Kidney tubule cell (primary cell): ENCODE data around the gene TSPAN14.

Experiments
- DNase-seq: peaks from one replicate; pipeline ENCODE4 v3.0.0-alpha.2; 2018; ENCODE audit warnings: low spot score

The TSPAN14 gene

DNA sequence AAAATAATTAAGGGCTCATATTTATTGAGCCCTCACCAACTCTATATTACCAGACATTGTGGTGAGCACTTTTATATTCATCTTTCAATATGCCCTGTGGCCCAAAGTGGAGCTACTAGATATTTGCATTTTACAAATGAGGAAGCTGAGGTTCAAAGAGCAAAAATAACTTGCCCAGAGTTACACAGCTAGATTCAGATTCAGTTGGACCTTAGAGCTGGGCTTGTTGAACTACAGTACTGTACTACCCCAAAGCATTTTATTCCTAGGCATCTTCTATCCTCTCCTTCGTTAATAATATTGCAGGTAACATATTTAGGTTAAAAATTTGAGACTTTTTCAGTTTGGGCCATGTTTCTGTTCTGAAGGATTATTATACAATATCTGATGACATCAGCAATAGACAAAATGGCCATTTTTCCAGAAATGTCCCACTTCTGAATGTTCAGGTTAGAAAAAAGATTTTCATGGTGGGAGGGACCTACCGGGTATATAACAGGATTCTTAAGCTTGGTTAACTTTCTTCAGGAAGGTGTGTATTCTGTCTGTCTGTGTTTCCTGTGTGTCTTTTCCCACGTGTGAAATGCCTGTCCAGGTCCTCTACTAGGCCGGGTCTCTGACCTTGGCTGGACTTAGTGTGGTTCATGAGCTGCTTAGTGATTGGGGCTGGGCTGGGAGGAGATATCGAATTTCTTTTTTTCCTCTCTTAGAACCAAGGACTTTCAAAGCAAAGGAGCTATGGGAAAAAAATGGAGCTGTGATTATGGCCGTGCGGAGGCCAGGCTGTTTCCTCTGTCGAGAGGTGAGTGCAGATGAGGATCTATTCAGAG, 32.2 kb upstream of the TSPAN14 start:
- DNase-seq = no peak

DNA sequence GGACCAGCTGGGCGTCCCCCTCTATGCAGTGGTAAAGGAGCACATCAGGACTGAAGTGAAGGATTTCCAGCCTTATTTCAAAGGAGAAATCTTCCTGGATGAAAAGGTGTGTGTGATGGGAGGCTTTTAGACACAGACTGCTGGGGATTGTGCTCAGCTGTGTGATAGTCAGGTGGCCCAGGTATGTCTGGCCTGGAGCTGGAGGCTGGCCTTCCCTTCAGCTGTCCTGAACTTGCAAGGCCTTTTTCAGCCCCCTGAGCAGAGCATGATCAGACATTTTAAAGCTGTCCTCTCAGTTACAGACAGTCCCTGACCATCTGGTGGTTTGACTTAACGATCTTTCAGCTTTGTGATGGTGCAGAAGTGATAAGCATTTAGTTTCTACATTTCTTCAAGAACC, 28.2 kb upstream of the TSPAN14 start:
- no peak for DNase-seq

- DNase-seq = no peak
Observed at GRCh38 chr10:80427541-80427940, 26.6 kb upstream of the TSPAN14 start.

DNA sequence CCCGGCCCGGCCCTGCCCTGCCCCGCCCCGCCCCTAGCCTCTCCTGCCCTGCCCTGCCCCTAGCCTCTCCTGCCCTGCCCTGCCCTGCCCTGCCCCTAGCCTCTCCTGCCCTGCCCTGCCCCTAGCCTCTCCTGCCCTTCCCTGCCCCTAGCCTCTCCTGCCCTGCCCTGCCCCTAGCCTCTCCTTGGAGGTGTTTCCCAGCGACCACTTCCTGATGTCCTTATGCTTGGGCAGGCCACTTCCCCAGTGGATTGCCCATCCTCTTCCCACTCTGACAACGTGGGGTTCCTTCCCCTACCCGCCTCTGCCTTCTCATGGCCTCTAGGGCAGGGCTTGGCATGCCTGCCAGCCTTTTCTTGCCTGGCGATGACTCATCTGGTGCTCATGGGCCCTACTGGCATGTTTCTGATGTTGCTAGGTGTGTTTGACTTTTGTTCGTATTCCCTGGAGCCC, 24.6 kb upstream of the TSPAN14 start:
- DNase-seq = peak; percentile 89

- DNase-seq = no peak
Observed at GRCh38 chr10:80433134-80433533, 21.0 kb upstream of the TSPAN14 start.

DNA sequence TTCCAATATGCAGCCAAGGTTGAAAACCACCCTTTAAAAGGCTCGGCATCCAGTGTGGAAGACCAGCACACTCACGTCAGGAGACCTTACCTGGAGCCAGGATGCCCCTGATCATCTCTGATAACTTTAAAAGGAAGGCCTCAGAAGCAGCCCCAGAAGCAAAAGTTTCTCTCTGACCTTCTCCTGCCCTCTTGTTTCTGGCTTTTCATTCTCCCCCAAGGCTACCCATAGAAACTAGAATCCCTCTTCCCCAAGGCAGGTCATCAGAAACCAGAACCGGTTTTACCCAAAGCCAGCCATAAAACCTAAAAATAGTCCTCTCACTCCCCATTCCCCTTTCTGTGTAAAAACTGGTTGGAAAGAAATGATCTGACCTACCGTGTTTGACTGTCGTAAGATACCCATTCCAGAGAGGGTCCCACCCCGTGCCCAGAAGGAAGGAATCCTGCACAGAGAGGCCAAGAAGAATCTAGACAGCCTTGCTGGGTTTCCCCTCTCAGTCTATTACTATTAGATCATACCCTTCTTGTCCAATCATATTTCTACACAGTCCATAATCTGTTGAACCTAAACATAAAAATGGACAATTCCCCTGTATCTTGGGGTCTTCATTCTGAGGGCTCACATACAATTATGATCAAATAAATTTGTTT, 17.5 kb upstream of the TSPAN14 start:
- no peak for DNase-seq

DNA sequence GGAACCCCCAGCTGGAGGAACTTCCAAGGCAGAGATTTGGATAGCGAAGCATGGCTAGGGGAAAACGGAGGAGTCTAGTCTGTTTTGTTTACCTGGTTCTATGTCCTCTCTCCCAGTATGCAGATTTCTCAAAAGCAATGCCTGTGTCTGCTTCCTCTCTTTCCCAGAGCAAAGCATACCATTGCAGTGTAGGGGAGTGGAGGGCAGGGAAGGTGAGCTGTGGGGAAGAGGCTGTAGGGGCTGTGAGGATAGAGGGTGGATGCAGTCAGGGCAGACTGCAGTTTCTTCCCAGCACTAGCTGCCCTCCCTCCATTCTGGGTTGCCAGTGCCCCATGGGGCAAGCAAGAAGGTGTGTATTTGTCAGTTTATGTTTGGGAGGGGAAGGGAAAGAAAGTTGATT, 16.9 kb upstream of the TSPAN14 start:
- no peak for DNase-seq

DNA sequence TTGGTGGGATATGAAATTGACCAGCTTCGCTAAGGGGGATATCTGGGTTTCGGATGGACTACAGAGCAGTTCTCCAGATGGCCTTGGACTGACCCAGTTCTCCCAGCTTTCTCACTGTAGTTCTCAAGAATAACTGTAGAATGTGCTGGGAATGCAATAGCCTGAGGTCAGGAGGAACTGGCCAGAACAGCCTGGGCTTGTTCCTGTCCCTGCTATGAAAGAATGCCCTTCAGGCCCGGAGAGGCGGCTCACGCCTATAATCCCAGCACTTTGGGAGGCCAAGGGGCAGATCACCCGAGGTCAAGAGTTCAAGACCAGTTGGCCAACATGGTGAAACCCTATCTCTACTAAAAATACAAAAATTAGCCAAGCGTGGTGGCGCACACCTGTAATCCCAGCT, 12.3 kb upstream of the TSPAN14 start:
- DNase-seq = no peak

DNA sequence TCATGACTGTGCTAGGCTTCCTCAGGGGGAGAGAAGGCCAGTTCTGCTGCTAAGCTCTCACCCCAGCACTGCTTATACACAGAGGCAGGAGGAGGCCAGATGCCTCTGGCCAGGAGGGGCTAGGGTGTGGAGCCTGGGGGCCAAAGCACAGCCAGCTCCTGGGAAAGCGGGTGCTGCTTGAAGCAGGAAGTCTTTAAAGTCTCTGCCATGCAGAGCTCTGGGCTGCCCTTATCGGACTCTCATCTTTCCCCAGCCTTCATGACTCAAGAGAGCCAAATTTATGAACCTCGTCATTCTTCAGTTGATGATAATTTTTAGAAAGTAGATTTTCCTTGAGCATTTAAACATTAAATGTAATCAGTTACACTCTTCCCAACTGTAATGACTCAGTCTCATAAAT, 11.2 kb upstream of the TSPAN14 start:
- DNase-seq = no peak

DNA sequence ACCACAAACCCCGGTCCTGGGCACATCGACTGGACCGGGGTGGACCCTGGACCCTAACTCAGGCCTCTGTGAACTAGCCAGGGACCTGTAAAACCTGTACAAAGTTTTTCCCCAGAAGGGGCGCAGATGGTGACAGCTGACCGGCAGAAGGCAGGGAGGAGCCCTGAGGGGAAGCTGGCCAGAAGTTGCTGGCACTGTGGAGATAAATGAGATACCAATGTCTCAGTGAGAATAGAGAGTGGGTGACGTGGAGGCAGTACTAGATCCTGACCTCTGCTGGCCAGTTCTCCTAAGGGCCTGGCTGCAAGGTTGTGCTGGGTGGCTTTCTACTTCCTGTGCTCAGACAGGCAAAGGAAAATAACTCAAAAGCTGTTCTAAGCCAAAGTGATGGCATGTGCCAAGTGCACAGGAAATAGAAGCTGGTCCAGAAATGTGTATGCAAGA, 10.6 kb upstream of the TSPAN14 start:
- DNase-seq = peak; percentile 66

DNA sequence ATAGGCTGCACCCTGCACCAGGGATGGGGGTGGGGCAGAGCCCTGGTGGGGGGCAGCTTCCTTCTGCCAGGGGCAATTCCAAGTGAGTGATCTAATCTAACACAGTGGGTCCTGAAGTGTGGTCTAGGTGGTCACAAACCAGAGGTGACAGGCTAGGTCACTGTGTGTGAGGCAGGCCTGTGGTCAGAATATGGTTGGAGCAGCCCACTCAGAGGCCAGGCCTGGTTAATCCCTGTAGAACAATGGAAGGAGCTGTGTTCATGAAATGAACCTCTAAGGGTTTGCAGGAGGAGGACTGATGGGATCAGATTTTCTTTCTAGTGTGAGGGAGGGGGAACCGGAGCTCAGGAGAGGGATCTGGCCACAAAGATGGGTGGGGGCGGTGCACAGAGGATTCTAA, 10.0 kb upstream of the TSPAN14 start:
- no peak for DNase-seq

GRCh38 chr10:80444646-80445319, 9.3 kb upstream of the TSPAN14 start:
- DNase-seq = peak; percentile 78

GRCh38 chr10:80447436-80448190, 6.5 kb upstream of the TSPAN14 start:
- DNase-seq = no peak

DNA sequence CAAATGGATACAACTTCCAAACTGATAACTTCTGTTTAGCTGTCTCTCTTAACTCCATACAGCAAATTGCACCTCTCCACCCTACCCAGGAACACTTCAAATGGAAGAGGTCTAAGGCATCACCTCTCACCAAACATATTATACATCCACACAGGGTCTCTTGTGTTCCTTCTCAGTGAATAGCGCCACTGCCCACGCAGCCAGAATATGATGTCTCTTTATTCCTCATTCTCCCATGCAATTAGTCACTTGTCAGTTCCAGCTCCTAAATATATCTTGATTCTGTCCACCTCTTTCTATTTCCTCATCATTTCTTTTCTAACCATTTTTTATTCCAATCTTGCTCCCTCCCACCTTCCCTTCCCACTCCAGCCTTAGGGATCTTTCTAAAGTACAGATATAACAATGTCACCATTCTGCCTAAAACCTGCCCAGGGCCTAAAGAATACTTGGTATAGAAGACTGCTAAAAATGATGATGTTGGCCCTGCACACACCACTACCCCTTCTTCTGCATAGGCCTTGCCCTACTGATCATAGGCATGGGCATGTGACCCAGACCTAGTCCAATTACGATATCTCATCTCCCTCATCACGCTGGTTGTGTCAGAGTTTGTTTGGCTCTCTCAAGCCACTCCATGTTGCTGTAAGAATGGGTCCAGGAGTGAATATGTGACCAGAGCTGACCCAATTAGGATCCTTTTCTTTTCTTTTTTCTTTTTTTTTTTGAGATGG, 5.7 kb upstream of the TSPAN14 start:
- DNase-seq = no peak

DNA sequence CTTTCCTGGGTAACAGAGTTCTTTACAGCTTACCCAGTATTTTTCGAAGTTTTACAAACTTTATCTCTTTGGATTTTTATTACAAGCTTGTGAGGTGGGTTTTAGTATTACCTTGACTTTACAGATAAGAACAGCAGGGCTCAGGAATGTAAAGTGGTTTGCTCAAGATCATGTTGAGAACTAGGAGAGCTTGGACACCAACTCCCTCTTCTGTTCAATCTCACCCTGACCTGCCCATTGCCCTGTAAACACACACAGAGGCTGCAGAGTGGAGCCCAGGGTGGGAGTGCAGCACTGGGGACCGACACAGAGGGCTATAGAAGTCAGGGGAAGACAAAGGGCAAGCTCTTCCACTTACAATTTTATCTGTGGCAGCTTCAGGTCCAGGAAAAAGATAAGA, 4.6 kb upstream of the TSPAN14 start:
- DNase-seq = no peak

- no peak for DNase-seq
Observed at GRCh38 chr10:80451132-80451531, 3.0 kb upstream of the TSPAN14 start.

- DNase-seq = no peak
Observed at GRCh38 chr10:80452069-80452468, 2.0 kb upstream of the TSPAN14 start.

DNA sequence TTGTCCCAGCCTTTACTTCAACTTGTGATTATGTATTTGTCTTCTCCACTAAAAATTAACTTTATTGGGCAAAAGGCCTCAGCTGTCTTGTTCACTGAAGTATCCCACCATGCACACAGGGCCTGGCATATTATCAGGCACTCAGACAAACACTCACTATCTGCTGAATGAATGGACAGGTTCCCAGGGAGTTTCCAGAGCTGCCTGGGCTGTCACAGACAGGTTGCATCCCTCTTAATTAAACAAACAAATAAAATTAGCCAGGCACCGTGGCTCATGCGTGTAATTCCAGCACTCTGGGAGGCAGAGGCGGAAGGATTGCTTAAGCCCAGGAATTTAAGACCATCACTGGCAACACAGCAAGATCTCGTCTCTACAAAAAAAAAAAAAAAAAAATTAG, 1.5 kb upstream of the TSPAN14 start:
- DNase-seq = peak; percentile 64

DNA sequence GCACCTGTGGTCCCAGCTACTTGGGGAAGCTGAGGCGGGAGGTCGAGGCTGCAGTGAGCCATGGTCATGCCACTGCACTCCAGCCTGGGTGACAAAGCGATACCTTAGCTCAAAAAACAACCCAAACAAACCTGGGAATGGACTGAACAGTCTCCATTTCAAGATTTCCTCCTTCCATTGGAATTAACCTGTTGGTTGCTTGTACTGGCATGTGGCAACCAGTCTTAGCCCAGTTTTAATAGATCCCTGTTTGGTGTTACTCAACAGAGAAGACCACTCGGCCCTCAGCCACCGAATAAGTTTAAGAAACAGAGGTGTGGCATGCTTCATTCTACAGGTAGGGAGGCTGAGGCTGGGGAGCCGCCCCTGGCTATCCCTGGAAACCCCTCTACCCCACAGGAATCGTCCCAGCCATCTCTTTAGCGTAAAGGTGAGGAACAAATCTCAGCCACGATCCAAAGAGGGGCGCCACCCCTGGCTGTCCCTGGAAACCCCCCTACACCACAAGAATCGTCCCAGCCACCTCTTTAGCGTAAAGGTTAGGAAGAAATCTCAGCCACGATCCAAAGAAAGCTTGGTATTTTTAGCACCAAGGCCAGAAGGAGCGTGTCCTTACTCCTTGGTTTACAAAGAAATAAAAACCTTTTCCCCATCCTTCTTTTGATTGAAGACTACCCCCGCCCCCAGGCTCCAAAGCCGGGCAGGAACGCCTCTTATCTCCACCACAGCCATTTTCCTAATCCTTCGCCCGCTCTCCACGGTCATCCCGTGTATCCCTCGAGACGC, 861 bp upstream of the TSPAN14 start:
- no peak for DNase-seq
